B cell (primary cell): ENCODE data around the gene KCNJ4.
"Not testable (repeated sequence)": the region's sequence is repeated elsewhere in the genome, so short reads cannot be mapped to it uniquely, and the experiment has no call there.

Experiments
- EZH2 ChIP-seq: IDR thresholded peaks from 2 replicates; pipeline ENCODE4 v1.6.1; 2012; ENCODE audit warnings: borderline replicate concordance, low read depth, mild to moderate bottlenecking, moderate library complexity, low read length; ENCODE audit not compliant: insufficient read depth, poor library complexity, severe bottlenecking
- TF ChIP-seq, protein P1 (sequence below): fragments of 200-600 bp; IDR thresholded peaks from one replicate; pipeline ENCODE4 v1.8.0; 2022; ENCODE audit warnings: antibody characterized with exemption, mild to moderate bottlenecking

DNA sequence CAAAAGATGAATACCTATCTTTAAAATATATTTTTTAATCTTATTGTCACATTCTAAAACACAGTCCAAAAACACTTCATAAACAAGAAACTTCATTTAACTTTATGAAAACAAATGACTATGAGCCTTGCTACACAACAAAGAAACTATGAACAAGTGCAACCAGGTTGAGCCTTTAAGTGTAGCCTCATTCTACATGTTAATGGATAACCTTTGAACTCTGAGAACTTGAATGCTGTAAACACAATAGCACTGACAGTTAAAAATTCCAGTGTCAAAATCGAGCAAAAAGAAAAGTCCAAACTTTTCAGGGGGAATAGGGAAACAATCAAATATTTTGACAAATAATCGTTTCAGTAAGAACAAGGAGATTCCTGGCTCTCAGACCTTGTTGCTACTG is 54.7 kb downstream of the KCNJ4 start:
- TF ChIP-seq EZH2, result not testable (repeated sequence)
- TF ChIP-seq, protein P1, sequence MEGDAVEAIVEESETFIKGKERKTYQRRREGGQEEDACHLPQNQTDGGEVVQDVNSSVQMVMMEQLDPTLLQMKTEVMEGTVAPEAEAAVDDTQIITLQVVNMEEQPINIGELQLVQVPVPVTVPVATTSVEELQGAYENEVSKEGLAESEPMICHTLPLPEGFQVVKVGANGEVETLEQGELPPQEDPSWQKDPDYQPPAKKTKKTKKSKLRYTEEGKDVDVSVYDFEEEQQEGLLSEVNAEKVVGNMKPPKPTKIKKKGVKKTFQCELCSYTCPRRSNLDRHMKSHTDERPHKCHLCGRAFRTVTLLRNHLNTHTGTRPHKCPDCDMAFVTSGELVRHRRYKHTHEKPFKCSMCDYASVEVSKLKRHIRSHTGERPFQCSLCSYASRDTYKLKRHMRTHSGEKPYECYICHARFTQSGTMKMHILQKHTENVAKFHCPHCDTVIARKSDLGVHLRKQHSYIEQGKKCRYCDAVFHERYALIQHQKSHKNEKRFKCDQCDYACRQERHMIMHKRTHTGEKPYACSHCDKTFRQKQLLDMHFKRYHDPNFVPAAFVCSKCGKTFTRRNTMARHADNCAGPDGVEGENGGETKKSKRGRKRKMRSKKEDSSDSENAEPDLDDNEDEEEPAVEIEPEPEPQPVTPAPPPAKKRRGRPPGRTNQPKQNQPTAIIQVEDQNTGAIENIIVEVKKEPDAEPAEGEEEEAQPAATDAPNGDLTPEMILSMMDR, result not testable (repeated sequence)
